Stimulated activated CD4-positive, alpha-beta T cell treated with anti-CD3 and anti-CD28 coated beads, TNF-alpha, amount 100 ng/mL, for 48 hours (primary cell): Measurements from ENCODE around the gene CTU1.

ENCODE experiments used
- DNase-seq, 3 donors: peaks; one replicate each; pipeline ENCODE4 v3.0.0-alpha.2; 2020; ENCODE audit warnings: low read depth in 3 of 3

Gene CTU1

DNA sequence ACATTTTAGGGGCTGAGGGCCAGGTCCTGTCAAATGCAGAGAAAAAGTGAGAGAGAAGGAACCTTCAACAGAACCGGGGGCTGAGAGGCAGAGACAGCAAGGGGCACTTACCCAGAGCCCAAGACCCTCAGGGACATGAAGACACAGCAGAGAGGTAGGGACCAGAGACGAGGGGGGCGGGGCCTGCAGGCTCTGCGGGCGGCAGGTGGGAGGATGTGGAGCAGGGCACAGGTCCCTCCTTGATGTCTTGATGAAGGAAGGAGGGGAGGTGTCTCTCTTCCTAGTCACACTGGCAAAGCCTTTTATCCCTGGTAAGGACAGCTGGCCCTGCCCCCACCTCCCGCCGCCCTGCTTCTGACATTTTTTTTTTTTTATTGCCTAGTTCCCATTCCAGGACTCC is 25.6 kb downstream of the CTU1 start, which contains the start of gene KLK14:
KLK14 (minus strand) TSS at position 277 of the 400 bp plus-strand sequence; CDS start at position 4, 273 bp downstream.
- no peak for DNase-seq

GRCh38 chr19:51081476-51081875 is 26.7 kb downstream of the CTU1 start:
- no peak for DNase-seq

DNA sequence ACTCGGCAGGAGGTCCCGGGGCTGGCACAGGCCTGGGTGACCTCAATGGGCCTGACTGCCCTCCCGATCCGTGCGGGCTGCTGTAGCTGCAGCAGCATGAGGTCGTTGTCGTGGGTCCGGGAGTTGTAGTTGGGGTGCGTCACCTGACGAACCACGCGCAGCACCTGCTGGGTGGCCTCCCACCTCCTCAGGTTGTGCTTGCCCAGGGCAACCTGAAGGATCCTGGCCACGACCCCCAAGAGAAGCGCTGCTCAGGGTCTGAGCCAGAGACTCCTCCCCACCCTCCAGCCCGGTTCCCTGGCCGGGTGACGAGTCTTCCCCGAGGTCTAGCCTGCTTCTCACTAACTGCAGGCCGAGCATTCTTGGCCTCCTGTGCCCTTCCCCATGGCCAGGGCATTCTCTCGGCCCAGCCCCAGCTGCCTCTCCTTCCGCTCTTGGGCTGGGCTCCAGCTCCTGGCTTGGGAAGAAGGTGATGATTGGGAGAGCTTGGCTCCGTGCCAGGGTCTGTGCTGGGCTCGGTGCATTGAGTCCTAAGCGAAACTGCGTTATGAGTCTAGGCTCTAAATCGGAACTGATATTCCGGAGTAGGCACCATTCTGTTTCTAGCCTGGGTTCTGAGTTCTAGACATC is 28.6 kb downstream of the CTU1 start:
- no peak for DNase-seq

GRCh38 chr19:51078731-51079130 is 29.5 kb downstream of the CTU1 start:
- no peak for DNase-seq

DNA sequence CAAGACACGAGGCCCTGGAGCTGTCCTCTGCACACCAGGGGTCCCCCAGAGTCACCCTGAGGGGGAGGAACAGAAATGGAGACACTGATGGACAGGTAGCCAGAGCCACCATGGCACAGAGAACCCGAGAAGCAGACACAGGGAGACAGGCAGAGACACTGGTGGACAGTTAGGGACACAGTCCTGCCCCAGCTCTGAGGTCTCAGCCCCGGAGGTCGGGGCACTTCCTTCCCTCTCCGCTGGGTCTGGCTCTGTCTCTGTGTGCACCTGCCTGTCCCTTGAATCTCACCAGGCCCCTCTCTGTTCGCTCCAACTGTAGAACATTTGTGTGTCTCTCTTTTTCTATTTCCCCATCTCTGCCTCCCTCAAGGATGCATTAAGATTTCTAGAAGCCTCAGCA is 30.1 kb downstream of the CTU1 start:
- no peak for DNase-seq

- no peak for DNase-seq
Observed at GRCh38 chr19:51076631-51077213, 31.5 kb downstream of the CTU1 start.

- DNase-seq: no peak
Observed at GRCh38 chr19:51075998-51076397, 32.2 kb downstream of the CTU1 start.

GRCh38 chr19:51071095-51071405 is 37.2 kb downstream of the CTU1 start:
- DNase-seq: no peak

DNA sequence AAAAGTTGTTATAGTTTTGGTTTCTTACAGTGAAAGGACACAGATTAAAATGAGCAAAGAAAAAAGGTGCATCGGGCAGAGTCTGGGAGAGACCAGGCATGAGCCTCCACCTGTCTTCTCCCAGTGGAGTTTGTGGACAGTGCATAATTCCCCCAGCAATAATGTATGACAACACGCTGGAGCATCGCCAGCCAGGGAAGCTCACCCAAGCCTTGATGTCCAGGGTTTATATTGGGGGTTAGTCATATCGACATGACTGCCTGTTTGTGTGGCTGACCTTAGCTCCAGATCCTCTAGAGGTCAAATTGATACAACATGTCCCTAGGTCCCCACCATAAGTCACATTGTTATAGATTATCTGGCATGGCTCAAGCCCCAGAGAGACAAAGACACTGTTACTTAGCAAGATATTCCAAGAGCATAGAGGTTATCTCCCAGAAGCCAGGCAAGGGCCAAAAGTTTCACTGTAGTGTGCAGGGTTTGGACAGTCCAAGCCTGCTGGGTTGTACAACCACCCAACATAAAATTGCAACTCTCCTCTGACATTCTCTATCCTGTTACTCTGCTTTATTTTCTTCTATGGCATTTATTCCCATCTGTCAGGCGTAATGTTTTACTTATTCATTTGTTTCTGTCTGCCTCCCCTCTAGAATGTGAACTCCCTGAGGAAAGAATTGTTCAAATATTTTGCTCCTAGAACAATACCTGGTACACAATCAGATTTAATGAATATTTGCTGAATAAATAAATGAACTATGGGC is 37.7 kb downstream of the CTU1 start:
- no peak for DNase-seq

- DNase-seq: no peak
Observed at GRCh38 chr19:51066393-51067186, 41.6 kb downstream of the CTU1 start.

- no peak for DNase-seq
Observed at GRCh38 chr19:51065221-51065960, 42.8 kb downstream of the CTU1 start.

GRCh38 chr19:51064534-51065220 is 43.5 kb downstream of the CTU1 start, which contains the start of gene KLK13:
Gene KLK13, minus strand, starts transcription at chr19:51065092. Its CDS starts 25 bp downstream, at chr19:51065067.
- DNase-seq: no peak

GRCh38 chr19:51063664-51064063 is 44.5 kb downstream of the CTU1 start:
- DNase-seq: no peak

DNA sequence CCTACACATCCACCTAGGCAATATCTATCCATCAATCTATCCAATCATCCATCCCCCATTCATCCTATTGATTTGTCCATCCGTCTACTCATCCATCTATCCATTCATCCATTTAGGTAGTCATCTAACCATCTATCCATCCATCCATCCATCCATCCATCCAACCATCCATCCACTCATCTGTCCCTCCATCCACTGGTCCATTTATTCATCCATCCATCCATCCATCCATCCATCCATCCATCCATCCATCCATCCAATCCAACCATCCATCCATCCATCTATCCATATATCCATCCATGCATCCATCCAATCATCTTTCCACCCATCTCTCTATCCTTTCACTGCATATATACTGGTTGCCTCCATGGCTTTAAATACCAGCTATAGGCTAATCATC is 47.2 kb downstream of the CTU1 start:
- no peak for DNase-seq

DNA sequence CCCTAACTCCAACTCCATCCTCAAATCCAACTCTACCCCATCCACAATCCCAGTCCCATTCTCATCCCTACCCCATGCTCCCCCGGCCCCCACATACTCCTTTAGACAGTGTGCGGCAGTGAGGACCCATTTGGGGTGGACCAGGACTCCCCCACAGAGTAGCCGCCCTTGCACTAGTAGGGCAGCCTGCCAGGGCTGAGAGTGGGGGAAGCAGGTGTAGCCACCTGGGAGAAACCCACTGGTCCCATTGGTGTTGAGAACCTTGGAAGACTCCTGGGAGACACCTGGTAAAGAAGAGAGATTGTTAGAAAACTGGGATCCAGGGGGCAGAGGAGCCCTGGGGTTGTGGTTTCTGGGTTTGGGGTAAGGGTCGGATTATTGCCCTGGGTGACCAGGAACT is 47.9 kb downstream of the CTU1 start:
- DNase-seq: no peak

GRCh38 chr19:51059715-51060114 is 48.5 kb downstream of the CTU1 start:
- no peak for DNase-seq

DNA sequence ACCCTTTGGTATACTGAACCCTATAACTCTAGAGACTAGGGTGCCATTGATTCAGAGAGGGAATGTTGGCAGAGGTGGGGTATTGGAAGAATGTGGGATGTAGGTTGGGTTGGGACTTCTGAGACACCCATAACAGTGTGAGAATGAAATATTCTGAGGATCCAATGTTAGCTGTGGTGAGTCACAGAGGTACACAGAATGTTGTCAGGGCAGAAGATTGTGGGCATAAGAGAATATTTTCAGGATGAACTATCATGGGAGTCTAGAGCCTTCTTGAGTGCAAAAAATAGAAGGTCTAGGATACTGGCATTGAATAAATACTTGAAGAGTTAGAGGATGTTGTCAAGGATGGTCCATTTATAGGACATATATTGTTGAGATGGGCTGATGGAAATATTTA is 52.3 kb downstream of the CTU1 start:
- DNase-seq: no peak
